ENCODE data around the gene SUMO1. TPM values are rescaled to one million over a fixed set of nuclear protein-coding genes. Genes with fewer than 3 reads are reported as not detected.

SUMO1 gene
- total and polyA plus RNA-seq, 10 of the 15 experiments (the other 5 are each of a cell fraction or from before 2014, with no cell fraction given): 105 to 458 (median 199) TPM

- peaks cover 1% of the 10 kb centered on the region; the same call in 1 of the 3 replicates for H3K9me3 ChIP-seq (replicated peaks; ENCODE audit: control insufficient read depth, insufficient read depth, low read length)
- ChIA-PET CTCF (no interaction called here), SMC1A (ENCODE audit: uncharacterized antibody, unreplicated experiment) (interaction anchor here (0.6 to 1.4 kb wide), 3 partner anchors 18 to 282 kb away, joined by 3 to 4 read pairs (median 4); no protein-coding TSS in a partner anchor), RAD21 (ENCODE audit: unreplicated experiment) (no interaction called here), POLR2A (interaction anchor here (0.7 to 1.0 kb wide), 2 partner anchors 15 to 674 kb away, joined by 4 to 5 read pairs; no protein-coding TSS in a partner anchor)
- H4K20me1 ChIP-seq (ENCODE audit: control insufficient read depth, insufficient read depth): no peaks in the 10 kb centered on the region
- DNase-seq (ENCODE audit: low read depth, low spot score) (no peak), ATAC-seq (no peak), FAIRE-seq (no peak)
- H3K79me2 ChIP-seq (ENCODE audit: control insufficient read depth, insufficient read depth, low read length): no peaks in the 10 kb centered on the region
- no peak overlapping the region for H2AFZ ChIP-seq (ENCODE audit: control insufficient read depth, low read depth, low read length)
- no peak overlapping the region for H3K9ac ChIP-seq (ENCODE audit: control insufficient read depth, insufficient read depth, low read length)
- in situ Hi-C loops (cut with MboI): no loop called here
- no peaks in the 10 kb centered on the region for H3K27me3 ChIP-seq (replicated peaks in 1 of 2; ENCODE audit: control insufficient read depth in 2 of 2, insufficient read depth in 2 of 2, low read length in 1 of 2)
- no peak overlapping the region for H3K4me3 ChIP-seq
- TF ChIP-seq SMAD1 (IDR thresholded peaks at IDR 0.05; ENCODE audit: low read depth, partially characterized antibody) (no peak), USF1 (IDR thresholded peaks at IDR 0.05; ENCODE audit: borderline replicate concordance, extremely low read length, insufficient read depth, low read depth, low read length) (no peak), POLR2AphosphoS5 (IDR thresholded peaks at IDR 0.05; ENCODE audit: low read length) (no peak), SREBF2 (IDR thresholded peaks at IDR 0.05; ENCODE audit: low read length) (no peak), ZNF622 (IDR thresholded peaks at IDR 0.05) (no peak), E4F1 (IDR thresholded peaks at IDR 0.05; ENCODE audit: borderline replicate concordance, partially characterized antibody) (no peak), NRF1 (conservative IDR thresholded peaks at IDR 0.05; ENCODE audit: low read depth, low read length) (no peak), TAF1 (IDR thresholded peaks at IDR 0.05; ENCODE audit: borderline replicate concordance, low read depth, low read length) (no peak), DPF2 (IDR thresholded peaks at IDR 0.05) (no peak), ATF2 (IDR thresholded peaks at IDR 0.05; ENCODE audit: low read length) (no peak), NR2C2 (IDR thresholded peaks at IDR 0.05; ENCODE audit: borderline replicate concordance, control insufficient read depth, insufficient read length, low read depth) (no peak), MYC (IDR thresholded peaks at IDR 0.05; ENCODE audit: insufficient read depth, insufficient read length, insufficient replicate concordance, low read length, severe bottlenecking) (no peak)
- TF ChIP-seq, protein P1, sequence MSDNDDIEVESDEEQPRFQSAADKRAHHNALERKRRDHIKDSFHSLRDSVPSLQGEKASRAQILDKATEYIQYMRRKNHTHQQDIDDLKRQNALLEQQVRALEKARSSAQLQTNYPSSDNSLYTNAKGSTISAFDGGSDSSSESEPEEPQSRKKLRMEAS (IDR thresholded peaks at IDR 0.05; ENCODE audit: low read depth, low read length): no peak
- no peak overlapping the region for H3K4me2 ChIP-seq (ENCODE audit: control insufficient read depth, insufficient read depth)
- no TSS peak for BruUV-seq (replicated peaks)
- intact Hi-C loops (cut with micrococcal nuclease; ENCODE audit: unreplicated experiment): no loop called here
- no peaks in the 10 kb centered on the region for H3K4me1 ChIP-seq (ENCODE audit: control insufficient read depth, insufficient read depth, low read length)
- no peak overlapping the region for H3K27ac ChIP-seq (ENCODE audit: control insufficient read depth, insufficient read depth)
- no peaks in the 10 kb centered on the region for H3K36me3 ChIP-seq (ENCODE audit: control insufficient read depth in 2 of 2, insufficient read depth in 2 of 2, low read length in 1 of 2)
- WGBS (ENCODE audit: insufficient coverage, insufficient replicate concordance, low lambda C conversion rate, missing lambda C conversion rate): 54% methylated on average over 3 of the region's 5 CpGs
These were observed 13.1 kb upstream of the SUMO1 start for GRCh38 chr2:202251494-202251893.
